Keratinocyte (primary cell): ENCODE results near the gene C10orf90. TPM values are rescaled to one million over a fixed set of nuclear protein-coding genes. Genes with fewer than 3 reads are reported as not detected.

ENCODE experiments used
- DNase-seq: peaks from one replicate; pipeline ENCODE4 v3.0.0-alpha.2; 2011; ENCODE audit warnings: low read depth, missing footprints, low spot score
- FAIRE-seq: peaks from 2 replicates; lab custom pipeline; 2011; peaks lifted over from hg19 to GRCh38; lab: Jason Lieb, UNC
- H2AFZ ChIP-seq: 2 replicates; pipeline ENCODE4 v1.6.0; 2012; ENCODE audit warnings: low read length, control low read depth, inconsistent platforms; ENCODE audit not compliant: control insufficient read depth
- H3K27ac ChIP-seq: 2 replicates; pipeline ENCODE4 v1.5.1; 2011; ENCODE audit warnings: low read length; ENCODE audit not compliant: control insufficient read depth, insufficient read depth
- H3K27me3 ChIP-seq: 3 replicates; pipeline ENCODE4 v1.6.0; 2011; ENCODE audit warnings: low read length; ENCODE audit not compliant: control insufficient read depth, insufficient read depth; ENCODE audit errors: extremely low read depth
- H3K36me3 ChIP-seq, 2 experiments: 2 replicates in 1 of 2; 3 replicates in 1 of 2; pipeline ENCODE4 v1.5.1; 2011; ENCODE audit warnings: low read length in 2 of 2, mild to moderate bottlenecking in 1 of 2; ENCODE audit not compliant: control insufficient read depth in 2 of 2, insufficient read depth in 2 of 2; ENCODE audit errors: extremely low read depth in 1 of 2
- H3K4me1 ChIP-seq: 3 replicates; pipeline ENCODE4 v1.5.1; 2011; ENCODE audit warnings: low read length; ENCODE audit not compliant: control insufficient read depth, insufficient read depth; ENCODE audit errors: extremely low read depth
- H3K4me2 ChIP-seq: 3 replicates; pipeline ENCODE4 v1.6.0; 2011; ENCODE audit warnings: low read depth, low read length; ENCODE audit not compliant: control insufficient read depth, insufficient read depth; ENCODE audit errors: extremely low read depth
- H3K4me3 ChIP-seq, 3 experiments: fragments of 200-600 bp in 1 of 3; sonication (generic) in 1 of 3; 2 replicates in 2 of 3; 3 replicates in 1 of 3; pipeline ENCODE4 v1.5.1; 2011 to 2016; ENCODE audit warnings: low read length in 3 of 3, mild to moderate bottlenecking in 3 of 3, control low read depth in 2 of 3, inconsistent platforms in 1 of 3, low read depth in 1 of 3, mixed read lengths in 1 of 3, mixed run types in 1 of 3, moderate library complexity in 1 of 3; ENCODE audit not compliant: control insufficient read depth in 2 of 3, insufficient read depth in 2 of 3; ENCODE audit errors: extremely low read depth in 1 of 3
- H3K79me2 ChIP-seq: 2 replicates; pipeline ENCODE4 v1.6.0; 2012; ENCODE audit warnings: low read length; ENCODE audit not compliant: control insufficient read depth, insufficient read depth
- H3K9ac ChIP-seq: 3 replicates; pipeline ENCODE4 v1.6.0; 2011; ENCODE audit warnings: low read length; ENCODE audit not compliant: control insufficient read depth, insufficient read depth; ENCODE audit errors: extremely low read depth
- H3K9me1 ChIP-seq: 3 replicates; pipeline ENCODE4 v1.6.0; 2011; ENCODE audit warnings: low read length; ENCODE audit not compliant: control insufficient read depth, insufficient read depth; ENCODE audit errors: extremely low read depth
- H3K9me3 ChIP-seq: 2 replicates; pipeline ENCODE4 v1.5.1; 2012; ENCODE audit warnings: low read depth, low read length; ENCODE audit not compliant: control insufficient read depth
- H4K20me1 ChIP-seq: 3 replicates; pipeline ENCODE4 v1.6.0; 2011; ENCODE audit warnings: low read length; ENCODE audit not compliant: control insufficient read depth, insufficient read depth; ENCODE audit errors: extremely low read depth
- EZH2 ChIP-seq: IDR thresholded peaks from one replicate; pipeline ENCODE4 v1.6.1; 2012; ENCODE audit warnings: inconsistent platforms, mild to moderate bottlenecking, low read length, moderate library complexity
- dilution Hi-C: fragments of 300-500 bp; cut with MboI; formaldehyde crosslinking; loops from one replicate; pipeline ENCODE4 v1.7.0; 2020; ENCODE audit warnings: low sequenced_read_pairs; ENCODE audit not compliant: extremely low pct_ligation_motif_present
- polyA plus RNA-seq, 5 experiments: library from polyadenylated mRNA; depleted of rRNA in 3 of 5; stranded (reverse) in 3 of 5; stranded (forward) in 1 of 5; unstranded in 1 of 5; fragments of >200 nt; gene quantifications; 1 replicate in 1 of 5; 2 replicates in 3 of 5; 3 replicates in 1 of 5; pipeline versions ENCODE4 v1.2.1 to v1.2.3, GENCODE V29; 2011 to 2012; ENCODE audit warnings: missing spikeins in 2 of 5, low read depth in 1 of 5, low replicate concordance in 1 of 5
- TF ChIP-seq, protein P1 (sequence below), 3 experiments: IDR thresholded peaks in 1 of 3; conservative IDR thresholded peaks in 1 of 3; optimal IDR thresholded peaks in 1 of 3; 2 replicates in 2 of 3; 3 replicates in 1 of 3; pipeline versions ENCODE3 to v1.5.1; 2011; ENCODE audit warnings: low read length in 3 of 3, mild to moderate bottlenecking in 3 of 3, moderate library complexity in 2 of 3, control low read depth in 1 of 3, inconsistent platforms in 1 of 3; ENCODE audit not compliant: insufficient read depth in 2 of 3; ENCODE audit errors: extremely low read depth in 1 of 3

Gene C10orf90
- polyA plus RNA-seq, 1 donor (not counting 4 experiments of a cell fraction or from before 2014, with no cell fraction given) = not detected

DNA sequence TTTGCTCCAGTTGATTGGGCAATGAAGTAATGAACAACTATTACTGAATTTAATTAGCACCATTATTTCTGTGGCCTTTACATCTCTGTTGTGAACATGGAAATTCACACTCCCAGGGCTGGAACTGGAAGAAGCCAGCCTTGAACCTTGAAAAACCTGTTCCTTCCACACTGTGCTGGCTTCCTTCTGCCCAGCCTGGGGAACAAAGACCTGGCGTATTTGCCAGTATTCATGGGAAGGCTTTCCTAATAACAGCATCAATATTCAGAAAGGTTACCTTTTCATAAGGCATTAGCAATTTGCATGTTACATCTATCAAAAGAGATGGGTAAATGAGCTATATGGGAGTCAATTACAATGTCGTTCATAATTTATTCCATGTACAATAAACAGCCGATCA, 1.3 kb downstream of the C10orf90 start:
- Histone ChIP-seq H4K20me1 (no peaks in the 10 kb centered on the region), H3K27me3 (no peaks in the 10 kb centered on the region), H2AFZ (no peak overlapping the region), H3K79me2 (no peaks in the 10 kb centered on the region), H3K4me3 (no peak overlapping the region), H3K9ac (no peak overlapping the region), H3K9me1 (no peaks in the 10 kb centered on the region), H3K4me1 (no peaks in the 10 kb centered on the region), H3K27ac (no peak overlapping the region), H3K4me2 (no peak overlapping the region), H3K9me3 (no peaks in the 10 kb centered on the region), H3K36me3 (no peaks in the 10 kb centered on the region)
- DNase-seq = no peak
- no peak for FAIRE-seq
- TF ChIP-seq, protein P1, sequence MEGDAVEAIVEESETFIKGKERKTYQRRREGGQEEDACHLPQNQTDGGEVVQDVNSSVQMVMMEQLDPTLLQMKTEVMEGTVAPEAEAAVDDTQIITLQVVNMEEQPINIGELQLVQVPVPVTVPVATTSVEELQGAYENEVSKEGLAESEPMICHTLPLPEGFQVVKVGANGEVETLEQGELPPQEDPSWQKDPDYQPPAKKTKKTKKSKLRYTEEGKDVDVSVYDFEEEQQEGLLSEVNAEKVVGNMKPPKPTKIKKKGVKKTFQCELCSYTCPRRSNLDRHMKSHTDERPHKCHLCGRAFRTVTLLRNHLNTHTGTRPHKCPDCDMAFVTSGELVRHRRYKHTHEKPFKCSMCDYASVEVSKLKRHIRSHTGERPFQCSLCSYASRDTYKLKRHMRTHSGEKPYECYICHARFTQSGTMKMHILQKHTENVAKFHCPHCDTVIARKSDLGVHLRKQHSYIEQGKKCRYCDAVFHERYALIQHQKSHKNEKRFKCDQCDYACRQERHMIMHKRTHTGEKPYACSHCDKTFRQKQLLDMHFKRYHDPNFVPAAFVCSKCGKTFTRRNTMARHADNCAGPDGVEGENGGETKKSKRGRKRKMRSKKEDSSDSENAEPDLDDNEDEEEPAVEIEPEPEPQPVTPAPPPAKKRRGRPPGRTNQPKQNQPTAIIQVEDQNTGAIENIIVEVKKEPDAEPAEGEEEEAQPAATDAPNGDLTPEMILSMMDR (optimal IDR thresholded peaks at IDR 0.05 in 1 of 3, IDR thresholded peaks at IDR 0.05 in 1 of 3, conservative IDR thresholded peaks at IDR 0.05 in 1 of 3; ENCODE audit: extremely low read depth in 1 of 3, insufficient read depth in 2 of 3, low read length in 3 of 3) = no peak
- no peak for TF ChIP-seq EZH2
- dilution Hi-C loops = no loop called here

DNA sequence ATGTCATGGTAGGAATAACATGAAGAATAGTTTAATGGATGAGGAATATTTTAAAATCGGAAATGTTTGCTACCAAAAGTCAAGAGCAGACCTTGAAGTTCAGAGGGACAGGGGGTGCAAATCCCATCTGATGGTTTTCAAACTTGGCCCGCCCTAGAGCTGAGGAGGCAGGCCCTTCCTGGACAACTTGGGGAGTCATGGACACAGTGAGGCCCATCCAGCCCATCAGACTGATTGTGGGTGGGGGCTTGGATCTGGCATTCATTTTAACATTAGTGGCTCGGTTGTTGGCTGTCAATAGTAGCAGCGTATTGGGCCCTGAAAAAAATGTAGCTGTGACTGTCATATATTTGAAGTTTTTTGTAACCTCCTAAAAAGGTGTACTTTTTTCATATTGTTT, 2.0 kb downstream of the C10orf90 start:
- no peaks in the 10 kb centered on the region for H4K20me1 ChIP-seq
- no peak for FAIRE-seq
- TF ChIP-seq EZH2 = no peak
- TF ChIP-seq, protein P1 (optimal IDR thresholded peaks at IDR 0.05 in 1 of 3, IDR thresholded peaks at IDR 0.05 in 1 of 3, conservative IDR thresholded peaks at IDR 0.05 in 1 of 3; ENCODE audit: extremely low read depth in 1 of 3, insufficient read depth in 2 of 3, low read length in 3 of 3) = no peak

More for the DNA sequence above, 2.0 kb downstream of the C10orf90 start:
- Histone ChIP-seq H3K4me3 (no peak overlapping the region), H3K9me1 (no peaks in the 10 kb centered on the region), H3K9ac (no peak overlapping the region), H3K79me2 (no peaks in the 10 kb centered on the region), H3K4me2 (no peak overlapping the region), H3K27ac (no peak overlapping the region), H3K9me3 (no peaks in the 10 kb centered on the region), H2AFZ (no peak overlapping the region), H3K27me3 (no peaks in the 10 kb centered on the region), H3K4me1 (no peaks in the 10 kb centered on the region), H3K36me3 (no peaks in the 10 kb centered on the region)
- no peak for DNase-seq
- dilution Hi-C loops = no loop called here
